Right atrium auricular region (tissue), 2 donors: ENCODE data around the gene TLR3. TPM values are rescaled to one million over a fixed set of nuclear protein-coding genes. Genes with fewer than 3 reads are reported as not detected.

ENCODE experiments used
- DNase-seq: peaks from one replicate; pipeline ENCODE4 v3.0.0-alpha.2; 2019; ENCODE audit warnings: low spot score
- H3K27ac ChIP-seq, 2 donors: fragments of 200-600 bp; sonication (generic); 1 replicate in 1 of 2; 2 replicates in 1 of 2; pipeline ENCODE4 v1.5.1; 2016 to 2019
- H3K27me3 ChIP-seq, 2 donors: fragments of 200-600 bp; sonication (generic); one replicate each; pipeline versions ENCODE4 v1.5.1 to v1.6.0; 2017 to 2019
- H3K36me3 ChIP-seq: fragments of 200-600 bp; sonication (generic); one replicate; pipeline ENCODE4 v1.5.1; 2016
- H3K4me1 ChIP-seq, 2 donors: fragments of 200-600 bp; sonication (generic); one replicate each; pipeline versions ENCODE4 v1.5.1 to v1.6.0; 2017 to 2019
- H3K4me3 ChIP-seq, 2 donors: fragments of 200-600 bp; sonication (generic); 1 replicate in 1 of 2; 2 replicates in 1 of 2; pipeline ENCODE4 v1.5.1; 2017 to 2019; ENCODE audit warnings: mild to moderate bottlenecking in 1 of 2, moderate library complexity in 1 of 2
- H3K9me3 ChIP-seq, 2 donors: fragments of 200-600 bp; sonication (generic); one replicate each; pipeline ENCODE4 v1.5.1; 2019
- total RNA-seq, 2 donors: library from RNA; depleted of rRNA; stranded (reverse); fragments of >200 nt; gene quantifications; one replicate each; pipeline ENCODE4 v1.1.0, GENCODE V29; 2016
- TF ChIP-seq, protein P1 (sequence below), 2 donors: fragments of 200-600 bp; sonication (generic); IDR thresholded peaks; one replicate each; pipeline ENCODE4 v1.5.1; 2019; ENCODE audit warnings: antibody characterized with exemption in 2 of 2

The TLR3 gene
- total RNA-seq, 2 donors from 2014 or later, result 3.0 to 3.5 TPM

DNA sequence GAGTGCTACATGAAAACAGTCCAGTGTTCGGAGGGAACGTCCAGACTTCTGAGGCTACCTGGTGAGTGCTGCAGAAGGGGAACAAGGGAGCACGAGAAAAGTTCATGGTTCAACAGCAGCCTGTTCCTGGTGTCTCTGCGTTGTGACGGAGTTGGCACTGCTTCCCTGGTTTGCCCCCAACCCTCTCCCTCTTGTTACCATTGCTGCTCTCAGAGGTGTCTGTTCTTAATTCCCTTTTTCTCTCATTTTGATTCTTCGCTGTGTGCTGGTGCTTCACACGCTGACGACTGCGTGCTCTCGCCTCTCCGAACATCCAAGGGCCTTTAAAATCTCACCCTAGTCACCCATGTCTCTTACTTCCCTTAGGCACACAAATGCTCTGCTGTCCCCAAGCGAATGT is 34.0 kb downstream of the TLR3 start:
- H3K27ac ChIP-seq, result no peak overlapping the region
- H3K36me3 ChIP-seq, result no peaks in the 10 kb centered on the region
- H3K27me3 ChIP-seq, result no peaks in the 10 kb centered on the region
- no peaks in the 10 kb centered on the region for H3K9me3 ChIP-seq
- H3K4me1 ChIP-seq, result peaks cover 0 to 10% of the 10 kb centered on the region in 2 donors
- DNase-seq, result no peak
- no peak overlapping the region for H3K4me3 ChIP-seq
- TF ChIP-seq, protein P1, sequence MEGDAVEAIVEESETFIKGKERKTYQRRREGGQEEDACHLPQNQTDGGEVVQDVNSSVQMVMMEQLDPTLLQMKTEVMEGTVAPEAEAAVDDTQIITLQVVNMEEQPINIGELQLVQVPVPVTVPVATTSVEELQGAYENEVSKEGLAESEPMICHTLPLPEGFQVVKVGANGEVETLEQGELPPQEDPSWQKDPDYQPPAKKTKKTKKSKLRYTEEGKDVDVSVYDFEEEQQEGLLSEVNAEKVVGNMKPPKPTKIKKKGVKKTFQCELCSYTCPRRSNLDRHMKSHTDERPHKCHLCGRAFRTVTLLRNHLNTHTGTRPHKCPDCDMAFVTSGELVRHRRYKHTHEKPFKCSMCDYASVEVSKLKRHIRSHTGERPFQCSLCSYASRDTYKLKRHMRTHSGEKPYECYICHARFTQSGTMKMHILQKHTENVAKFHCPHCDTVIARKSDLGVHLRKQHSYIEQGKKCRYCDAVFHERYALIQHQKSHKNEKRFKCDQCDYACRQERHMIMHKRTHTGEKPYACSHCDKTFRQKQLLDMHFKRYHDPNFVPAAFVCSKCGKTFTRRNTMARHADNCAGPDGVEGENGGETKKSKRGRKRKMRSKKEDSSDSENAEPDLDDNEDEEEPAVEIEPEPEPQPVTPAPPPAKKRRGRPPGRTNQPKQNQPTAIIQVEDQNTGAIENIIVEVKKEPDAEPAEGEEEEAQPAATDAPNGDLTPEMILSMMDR (IDR thresholded peaks at IDR 0.05), result no peak

DNA sequence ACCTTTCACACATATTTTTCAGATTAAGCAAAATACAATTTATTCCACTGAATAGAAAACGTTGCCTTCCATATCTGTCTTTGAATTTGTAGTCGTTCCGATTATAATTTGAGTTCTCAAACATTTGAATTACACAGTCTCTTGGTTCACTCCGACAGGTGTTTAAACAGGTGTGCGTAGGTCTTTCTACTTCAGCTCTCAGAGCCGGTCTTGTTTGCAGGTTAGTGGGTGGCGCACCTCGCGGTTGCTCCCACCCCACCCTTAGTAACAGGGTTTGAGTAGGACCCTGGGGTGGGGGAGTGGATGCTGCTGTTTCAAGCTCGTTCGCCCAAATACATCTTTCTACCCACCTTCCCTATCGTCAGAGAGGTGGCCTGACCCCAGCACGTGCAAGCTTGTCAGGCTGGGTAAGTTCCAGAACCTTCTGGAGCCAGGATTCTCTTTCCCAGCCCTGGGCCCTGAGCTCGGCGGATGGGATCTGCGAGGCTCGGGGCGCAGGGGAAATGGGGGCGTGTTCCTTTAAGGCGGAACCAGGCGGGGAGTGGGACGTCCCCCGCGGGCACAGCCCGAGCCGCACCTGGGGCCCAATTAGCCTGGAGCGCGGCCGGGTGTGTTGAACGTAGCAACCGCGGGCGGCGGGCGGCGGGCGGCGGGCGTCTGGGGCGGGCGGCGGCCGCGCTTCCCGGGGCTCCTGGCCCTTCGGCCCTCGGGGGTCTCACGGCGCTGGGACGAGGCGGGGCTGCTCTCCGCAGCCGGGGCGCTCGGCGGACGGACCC is 35.3 kb downstream of the TLR3 start, which contains the start of gene FAM149A:
TSS of gene FAM149A (plus strand) at position 591 of the 776 bp plus-strand sequence.
- TF ChIP-seq, protein P1 (IDR thresholded peaks at IDR 0.05), result no peak
- Histone ChIP-seq H3K27me3 (no peaks in the 10 kb centered on the region), H3K4me1 (peaks cover 0 to 10% of the 10 kb centered on the region in 2 donors), H3K9me3 (no peaks in the 10 kb centered on the region), H3K4me3 (peak within 1 kb of the TSS; percentile 35 to 59), H3K36me3 (no peaks in the 10 kb centered on the region), H3K27ac (no peak within 1 kb of the TSS)
- DNase-seq, result no peak

DNA sequence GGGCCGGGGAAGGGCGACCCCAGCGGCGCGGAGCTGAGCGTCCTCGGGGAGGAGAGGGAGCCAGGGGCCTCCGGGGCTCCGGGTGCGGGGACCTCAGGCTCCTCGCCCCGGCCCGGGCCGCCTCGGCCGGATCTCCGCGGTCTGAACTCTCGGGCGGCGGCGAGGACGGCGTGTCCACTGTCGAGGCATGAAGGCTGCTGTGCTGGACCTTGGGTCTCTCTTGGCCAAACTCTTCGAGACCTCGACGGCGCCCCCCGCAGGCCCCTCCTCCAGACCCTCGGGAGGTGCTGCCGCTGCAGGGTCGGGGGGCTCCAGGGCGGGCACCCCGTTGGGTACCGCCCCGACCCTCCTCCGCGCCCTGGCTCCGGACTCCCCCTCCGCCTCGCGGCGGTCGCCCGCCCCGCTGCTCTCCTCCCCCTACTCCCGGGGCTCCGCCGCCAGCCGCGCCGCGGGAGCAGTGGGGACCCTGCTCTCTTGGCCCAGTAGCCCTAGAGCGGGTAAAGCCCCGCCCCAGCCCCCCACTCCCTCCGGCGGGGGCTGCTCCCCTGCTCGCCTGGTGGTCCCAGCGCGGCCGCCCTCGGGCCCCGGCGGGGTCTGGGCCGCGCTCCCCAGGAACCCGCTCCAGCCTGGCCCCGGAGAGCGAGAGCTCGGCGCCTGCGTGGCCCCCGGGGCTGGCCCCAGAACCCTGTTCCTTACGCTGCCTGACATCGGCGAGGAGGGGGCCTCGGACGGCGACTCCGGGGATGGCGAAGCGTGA is 36.1 kb downstream of the TLR3 start:
- TF ChIP-seq, protein P1 (IDR thresholded peaks at IDR 0.05), result no peak
- H3K36me3 ChIP-seq, result no peaks in the 10 kb centered on the region
- no peak overlapping the region for H3K27ac ChIP-seq
- no peaks in the 10 kb centered on the region for H3K9me3 ChIP-seq
- H3K4me1 ChIP-seq, result peaks cover 0 to 10% of the 10 kb centered on the region in 2 donors
- H3K4me3 ChIP-seq, result peak overlapping the region; percentile 35 to 59
- DNase-seq, result no peak
- no peaks in the 10 kb centered on the region for H3K27me3 ChIP-seq

DNA sequence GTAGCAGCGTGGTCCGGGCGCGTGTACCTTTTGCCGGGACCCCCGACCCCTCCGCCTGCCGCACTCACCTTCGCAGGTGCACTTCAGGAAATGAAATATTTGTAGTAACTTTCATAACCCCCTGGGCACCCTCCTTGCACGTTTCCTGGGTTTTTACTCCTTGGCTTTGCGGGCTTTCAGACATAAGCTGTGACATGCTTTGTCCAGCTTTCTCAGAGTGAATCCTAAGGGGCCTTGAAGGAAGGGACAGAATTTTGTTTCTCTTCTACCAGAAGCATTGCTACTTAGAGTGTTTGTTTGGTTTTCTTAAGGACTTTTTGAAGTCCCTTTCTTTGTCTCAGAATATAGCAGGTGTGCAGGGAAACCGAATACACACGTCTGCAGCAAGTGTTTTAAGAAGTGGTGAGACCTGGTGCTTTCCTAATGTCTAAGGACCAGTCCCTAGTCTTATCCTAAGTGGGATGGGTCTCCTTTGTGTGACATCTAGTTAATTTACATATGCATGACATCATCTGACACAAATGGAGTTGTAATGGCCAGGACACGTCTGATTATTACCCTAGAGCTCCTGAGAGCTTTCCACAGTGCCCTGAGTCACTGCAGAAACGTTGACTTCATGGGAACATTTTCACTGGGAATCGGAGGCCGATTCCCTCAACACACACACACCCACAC is 36.8 kb downstream of the TLR3 start:
- peaks cover 0 to 10% of the 10 kb centered on the region in 2 donors for H3K4me1 ChIP-seq
- H3K27ac ChIP-seq, result no peak overlapping the region
- TF ChIP-seq, protein P1 (IDR thresholded peaks at IDR 0.05), result no peak
- no peaks in the 10 kb centered on the region for H3K36me3 ChIP-seq
- H3K27me3 ChIP-seq, result no peaks in the 10 kb centered on the region
- DNase-seq, result no peak
- peak overlapping the region; percentile 35 to 59 for H3K4me3 ChIP-seq
- H3K9me3 ChIP-seq, result no peaks in the 10 kb centered on the region

DNA sequence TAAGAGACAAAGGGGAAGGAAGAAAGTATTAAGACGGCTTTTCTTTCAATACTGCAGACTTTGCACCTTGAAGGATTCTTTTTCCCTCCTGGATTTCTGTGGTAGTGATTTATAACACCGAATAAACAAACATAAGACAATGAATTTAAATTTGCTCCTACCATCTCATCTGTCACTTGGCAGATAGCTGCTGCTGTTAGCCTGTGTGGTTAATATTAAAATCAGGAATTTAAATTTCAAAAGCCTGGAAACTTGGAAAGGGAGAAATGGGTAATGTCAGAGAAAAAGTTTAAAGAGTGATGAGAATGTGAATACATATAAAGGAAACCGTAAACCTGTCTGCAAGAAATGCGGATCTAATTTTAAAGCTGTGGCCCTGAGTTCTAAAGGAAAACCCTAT is 39.0 kb downstream of the TLR3 start:
- TF ChIP-seq, protein P1 (IDR thresholded peaks at IDR 0.05), result no peak
- Histone ChIP-seq H3K4me1 (peaks cover 0 to 10% of the 10 kb centered on the region in 2 donors), H3K27ac (no peak overlapping the region), H3K4me3 (no peak overlapping the region), H3K27me3 (no peaks in the 10 kb centered on the region), H3K9me3 (no peaks in the 10 kb centered on the region), H3K36me3 (no peaks in the 10 kb centered on the region)
- no peak for DNase-seq
